ENCODE results near the gene HOXB1.

HOXB1 gene

DNA sequence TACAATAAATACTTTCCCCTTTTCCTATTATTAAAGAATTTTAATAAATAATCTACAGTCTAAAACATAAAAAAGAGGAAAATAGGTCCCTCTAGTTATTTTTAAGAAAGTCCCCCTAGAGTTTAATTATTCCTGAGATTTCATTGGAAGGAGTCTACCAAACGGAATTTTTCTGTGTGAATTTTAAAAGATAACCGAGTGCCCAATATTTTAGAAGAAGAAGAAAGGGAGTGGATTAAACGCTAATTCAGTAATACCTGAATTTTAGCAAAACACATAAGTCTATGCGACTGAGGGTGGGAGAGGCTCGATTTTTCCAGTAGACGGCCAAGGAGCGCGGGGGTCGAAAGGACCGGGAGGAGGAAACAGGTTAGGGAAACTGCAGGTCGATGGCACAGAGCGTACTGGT is 11.9 kb upstream of the HOXB1 start:
- H3K9me3 ChIP-seq (ENCODE audit: insufficient read depth, low read length, severe bottlenecking) = no peaks in the 10 kb centered on the region
- peaks cover 40% of the 10 kb centered on the region for H3K27me3 ChIP-seq (ENCODE audit: insufficient read depth, low read length, poor library complexity)
- H3K4me2 ChIP-seq (ENCODE audit: insufficient read depth, low read length) = no peak overlapping the region
- TF ChIP-seq, protein P1, sequence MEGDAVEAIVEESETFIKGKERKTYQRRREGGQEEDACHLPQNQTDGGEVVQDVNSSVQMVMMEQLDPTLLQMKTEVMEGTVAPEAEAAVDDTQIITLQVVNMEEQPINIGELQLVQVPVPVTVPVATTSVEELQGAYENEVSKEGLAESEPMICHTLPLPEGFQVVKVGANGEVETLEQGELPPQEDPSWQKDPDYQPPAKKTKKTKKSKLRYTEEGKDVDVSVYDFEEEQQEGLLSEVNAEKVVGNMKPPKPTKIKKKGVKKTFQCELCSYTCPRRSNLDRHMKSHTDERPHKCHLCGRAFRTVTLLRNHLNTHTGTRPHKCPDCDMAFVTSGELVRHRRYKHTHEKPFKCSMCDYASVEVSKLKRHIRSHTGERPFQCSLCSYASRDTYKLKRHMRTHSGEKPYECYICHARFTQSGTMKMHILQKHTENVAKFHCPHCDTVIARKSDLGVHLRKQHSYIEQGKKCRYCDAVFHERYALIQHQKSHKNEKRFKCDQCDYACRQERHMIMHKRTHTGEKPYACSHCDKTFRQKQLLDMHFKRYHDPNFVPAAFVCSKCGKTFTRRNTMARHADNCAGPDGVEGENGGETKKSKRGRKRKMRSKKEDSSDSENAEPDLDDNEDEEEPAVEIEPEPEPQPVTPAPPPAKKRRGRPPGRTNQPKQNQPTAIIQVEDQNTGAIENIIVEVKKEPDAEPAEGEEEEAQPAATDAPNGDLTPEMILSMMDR (IDR thresholded peaks at IDR 0.05; ENCODE audit: borderline replicate concordance, extremely low read depth, low read length, poor library complexity, severe bottlenecking) = no peak
- no peak for TF ChIP-seq EZH2 (IDR thresholded peaks at IDR 0.05; ENCODE audit: borderline replicate concordance, low read depth, low read length, severe bottlenecking)
- no peaks in the 10 kb centered on the region for H3K4me1 ChIP-seq (ENCODE audit: insufficient read depth, low read length)
- ATAC-seq (ENCODE audit: insufficient read depth, low read depth) = no peak
- H2AFZ ChIP-seq (ENCODE audit: low read depth, low read length) = no peak overlapping the region
- DNase-seq = no peak
- H3K27ac ChIP-seq (ENCODE audit: low read length) = no peak overlapping the region
- H4K20me1 ChIP-seq (ENCODE audit: insufficient read depth, low read length) = no peaks in the 10 kb centered on the region
- H3K36me3 ChIP-seq (ENCODE audit: insufficient read depth, low read length) = no peaks in the 10 kb centered on the region
- H3K9ac ChIP-seq (ENCODE audit: low read depth, low read length) = no peak overlapping the region
- H3K4me3 ChIP-seq (ENCODE audit: low read depth in 1 of 2, low read length in 2 of 2) = no peak overlapping the region
- no peaks in the 10 kb centered on the region for H3K79me2 ChIP-seq (ENCODE audit: insufficient read depth, low read length)

DNA sequence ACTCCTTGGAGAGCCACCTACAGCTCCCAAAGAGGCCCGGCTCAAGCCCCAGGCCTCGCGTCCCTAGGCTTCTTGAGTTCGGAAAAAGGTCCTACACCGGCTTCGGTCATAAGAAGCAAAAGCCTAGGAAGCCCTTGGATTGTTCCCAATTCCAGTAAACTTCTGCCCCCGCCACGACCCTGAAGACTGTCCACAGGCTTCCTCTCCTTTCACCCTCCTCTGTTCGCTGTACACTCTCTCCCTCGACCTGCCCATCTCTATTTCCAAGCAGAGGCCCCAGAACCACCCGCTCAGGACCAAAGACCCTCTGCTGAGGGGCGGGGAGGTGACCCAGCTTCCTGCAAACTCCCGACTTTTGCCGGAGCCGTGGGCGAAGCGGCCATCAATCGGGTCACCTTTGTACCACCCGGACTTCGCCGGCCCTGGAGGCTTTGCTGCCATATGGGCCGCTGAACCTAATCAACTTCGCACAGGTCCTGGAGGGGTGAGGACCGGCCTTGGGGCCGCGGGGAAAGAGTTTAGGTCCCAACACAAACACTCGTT is 11.4 kb upstream of the HOXB1 start:
- Histone ChIP-seq H3K27ac (ENCODE audit: low read length) (no peak overlapping the region), H3K79me2 (ENCODE audit: insufficient read depth, low read length) (no peaks in the 10 kb centered on the region), H3K36me3 (ENCODE audit: insufficient read depth, low read length) (no peaks in the 10 kb centered on the region), H4K20me1 (ENCODE audit: insufficient read depth, low read length) (no peaks in the 10 kb centered on the region), H3K4me1 (ENCODE audit: insufficient read depth, low read length) (no peaks in the 10 kb centered on the region), H3K9ac (ENCODE audit: low read depth, low read length) (no peak overlapping the region), H3K9me3 (ENCODE audit: insufficient read depth, low read length, severe bottlenecking) (no peaks in the 10 kb centered on the region), H3K4me2 (ENCODE audit: insufficient read depth, low read length) (no peak overlapping the region), H3K27me3 (ENCODE audit: insufficient read depth, low read length, poor library complexity) (peaks cover 34% of the 10 kb centered on the region), H3K4me3 (ENCODE audit: low read depth in 1 of 2, low read length in 2 of 2) (no peak overlapping the region), H2AFZ (ENCODE audit: low read depth, low read length) (no peak overlapping the region)
- ATAC-seq (ENCODE audit: insufficient read depth, low read depth) = no peak
- TF ChIP-seq, protein P1 (IDR thresholded peaks at IDR 0.05; ENCODE audit: borderline replicate concordance, extremely low read depth, low read length, poor library complexity, severe bottlenecking) = no peak
- no peak for TF ChIP-seq EZH2 (IDR thresholded peaks at IDR 0.05; ENCODE audit: borderline replicate concordance, low read depth, low read length, severe bottlenecking)
- no peak for DNase-seq

DNA sequence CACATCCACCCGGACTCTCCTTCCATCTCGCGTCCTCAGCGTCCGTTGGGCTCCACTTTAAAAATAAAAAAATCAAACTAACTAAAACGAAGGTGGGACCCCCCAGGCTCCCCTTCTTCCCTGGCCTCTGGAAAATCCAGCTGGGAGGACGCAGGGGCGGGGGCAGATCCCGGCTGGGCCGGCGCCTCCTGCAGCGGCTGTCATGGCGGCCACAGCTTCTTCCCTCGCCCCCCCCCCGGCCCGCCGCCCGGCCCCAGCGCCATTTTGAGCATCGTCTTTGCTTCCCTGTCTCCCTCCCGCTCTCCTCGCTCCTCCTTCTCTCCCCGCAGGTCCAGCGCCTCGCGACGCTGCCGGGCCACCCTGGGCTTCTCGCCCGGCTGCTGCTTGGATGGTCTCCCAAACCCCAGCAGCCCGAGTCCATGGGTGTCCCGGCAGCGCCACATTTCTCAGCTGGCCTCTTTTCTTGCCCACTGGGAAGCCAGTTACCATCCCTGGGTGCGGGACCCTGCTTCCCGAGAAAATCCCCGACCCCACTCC is 10.8 kb upstream of the HOXB1 start:
- no peaks in the 10 kb centered on the region for H3K9me3 ChIP-seq (ENCODE audit: insufficient read depth, low read length, severe bottlenecking)
- H3K4me1 ChIP-seq (ENCODE audit: insufficient read depth, low read length) = no peaks in the 10 kb centered on the region
- peaks cover 29% of the 10 kb centered on the region for H3K27me3 ChIP-seq (ENCODE audit: insufficient read depth, low read length, poor library complexity)
- no peak overlapping the region for H3K9ac ChIP-seq (ENCODE audit: low read depth, low read length)
- TF ChIP-seq, protein P1 (IDR thresholded peaks at IDR 0.05; ENCODE audit: borderline replicate concordance, extremely low read depth, low read length, poor library complexity, severe bottlenecking) = no peak
- TF ChIP-seq EZH2 (IDR thresholded peaks at IDR 0.05; ENCODE audit: borderline replicate concordance, low read depth, low read length, severe bottlenecking) = no peak
- ATAC-seq (ENCODE audit: insufficient read depth, low read depth) = no peak
- H3K4me2 ChIP-seq (ENCODE audit: insufficient read depth, low read length) = no peak overlapping the region
- H3K36me3 ChIP-seq (ENCODE audit: insufficient read depth, low read length) = no peaks in the 10 kb centered on the region
- DNase-seq = no peak
- no peak overlapping the region for H3K4me3 ChIP-seq (ENCODE audit: low read depth in 1 of 2, low read length in 2 of 2)
- no peak overlapping the region for H3K27ac ChIP-seq (ENCODE audit: low read length)
- no peak overlapping the region for H2AFZ ChIP-seq (ENCODE audit: low read depth, low read length)
- H4K20me1 ChIP-seq (ENCODE audit: insufficient read depth, low read length) = no peaks in the 10 kb centered on the region
- no peaks in the 10 kb centered on the region for H3K79me2 ChIP-seq (ENCODE audit: insufficient read depth, low read length)

Measured in DND-41 (cell line).